Cardiac muscle cell (in vitro differentiated cells and primary cell): ENCODE data around the gene CPNE1. TPM values are rescaled to one million over a fixed set of nuclear protein-coding genes. Genes with fewer than 3 reads are reported as not detected.

Experiments used
- DNase-seq, 2 donors: peaks; one replicate each; pipeline versions ENCODE4 v3.0.0 to v3.0.0-alpha.2; 2010 to 2017; ENCODE audit warnings: low read depth in 1 of 2, low spot score in 1 of 2
- H3K27ac ChIP-seq: fragments of 200-600 bp; sonication (generic); 2 replicates; pipeline ENCODE4 v1.5.1; 2016
- H3K27me3 ChIP-seq: fragments of 200-600 bp; sonication (generic); 2 replicates; pipeline ENCODE4 v1.6.0; 2016; ENCODE audit warnings: control low read depth
- H3K36me3 ChIP-seq: fragments of 200-600 bp; sonication (generic); 2 replicates; pipeline ENCODE4 v1.5.1; 2016; ENCODE audit warnings: control low read depth
- H3K4me1 ChIP-seq: fragments of 200-600 bp; sonication (generic); 2 replicates; pipeline ENCODE4 v1.8.1; 2017; ENCODE audit warnings: low read depth, mild to moderate bottlenecking, mixed run types
- H3K4me3 ChIP-seq: fragments of 200-600 bp; sonication (generic); 2 replicates; pipeline ENCODE4 v1.5.1; 2016; ENCODE audit warnings: mild to moderate bottlenecking
- H3K9me3 ChIP-seq: fragments of 200-600 bp; sonication (generic); 2 replicates; pipeline ENCODE4 v1.5.1; 2017; ENCODE audit warnings: low read depth, mild to moderate bottlenecking, control low read depth
- polyA plus RNA-seq: library from polyadenylated mRNA; unstranded; fragments of >200 nt; fragmentation: Nextera tagmentation; extraction: Ambion mirVana; gene quantifications from 2 replicates; pipeline ENCODE4 v1.2.1, GENCODE V29; 2016
- total RNA-seq: library from RNA; depleted of rRNA; stranded (reverse); fragments of >200 nt; gene quantifications from 2 replicates; pipeline ENCODE4 v1.2.3, GENCODE V29; 2016
- TF ChIP-seq, protein P1 (sequence below): IDR thresholded peaks from 2 replicates; pipeline ENCODE4 v1.5.1; 2012; ENCODE audit warnings: low read depth, mild to moderate bottlenecking, low read length

CPNE1 gene
- total and polyA plus RNA-seq, 2 experiments from 2014 or later = 225 to 355 TPM

DNA sequence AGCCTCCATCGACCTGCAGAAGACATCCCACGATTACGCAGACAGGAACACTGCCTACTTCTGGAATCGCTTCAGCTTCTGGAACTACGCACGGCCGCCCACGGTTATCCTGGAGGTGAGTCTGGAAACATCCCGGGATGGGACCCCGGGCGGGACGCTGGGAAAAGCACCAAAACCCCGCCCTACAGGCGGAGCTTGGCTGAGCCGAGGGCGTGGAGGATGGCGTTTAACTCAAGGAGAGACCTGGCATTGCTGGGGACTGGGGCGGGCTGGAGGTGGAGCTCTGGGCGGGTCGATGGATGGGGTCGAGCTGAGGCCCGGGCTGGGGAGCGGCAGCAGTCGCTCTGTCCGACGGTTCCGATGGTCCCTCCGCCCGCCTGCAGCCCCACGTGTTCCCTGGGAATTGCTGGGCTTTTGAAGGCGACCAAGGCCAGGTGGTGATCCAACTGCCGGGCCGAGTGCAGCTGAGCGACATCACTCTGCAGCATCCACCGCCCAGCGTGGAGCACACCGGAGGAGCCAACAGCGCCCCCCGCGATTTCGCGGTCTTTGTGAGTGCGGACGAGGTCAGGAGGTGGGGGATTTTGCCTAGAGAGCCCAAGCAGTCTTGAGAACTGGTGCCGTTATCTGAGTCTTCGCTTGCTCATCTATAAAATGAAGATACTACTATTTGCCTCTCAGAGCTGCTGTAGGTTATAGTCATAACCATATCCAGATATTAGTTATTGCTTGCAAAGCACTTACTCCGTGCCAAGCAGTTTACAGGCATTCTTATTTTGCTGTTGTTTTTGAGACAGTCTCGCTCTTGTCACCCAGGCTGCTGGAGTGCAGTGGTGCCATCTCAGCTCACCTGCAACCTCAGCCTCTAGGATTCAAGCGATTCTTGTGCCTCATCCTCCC is 45.3 kb downstream of the CPNE1 start:
- no peak overlapping the region for H3K27ac ChIP-seq
- H3K4me1 ChIP-seq = peaks cover 10% of the 10 kb centered on the region
- peak; percentile 86 to 93 for DNase-seq
- TF ChIP-seq, protein P1, sequence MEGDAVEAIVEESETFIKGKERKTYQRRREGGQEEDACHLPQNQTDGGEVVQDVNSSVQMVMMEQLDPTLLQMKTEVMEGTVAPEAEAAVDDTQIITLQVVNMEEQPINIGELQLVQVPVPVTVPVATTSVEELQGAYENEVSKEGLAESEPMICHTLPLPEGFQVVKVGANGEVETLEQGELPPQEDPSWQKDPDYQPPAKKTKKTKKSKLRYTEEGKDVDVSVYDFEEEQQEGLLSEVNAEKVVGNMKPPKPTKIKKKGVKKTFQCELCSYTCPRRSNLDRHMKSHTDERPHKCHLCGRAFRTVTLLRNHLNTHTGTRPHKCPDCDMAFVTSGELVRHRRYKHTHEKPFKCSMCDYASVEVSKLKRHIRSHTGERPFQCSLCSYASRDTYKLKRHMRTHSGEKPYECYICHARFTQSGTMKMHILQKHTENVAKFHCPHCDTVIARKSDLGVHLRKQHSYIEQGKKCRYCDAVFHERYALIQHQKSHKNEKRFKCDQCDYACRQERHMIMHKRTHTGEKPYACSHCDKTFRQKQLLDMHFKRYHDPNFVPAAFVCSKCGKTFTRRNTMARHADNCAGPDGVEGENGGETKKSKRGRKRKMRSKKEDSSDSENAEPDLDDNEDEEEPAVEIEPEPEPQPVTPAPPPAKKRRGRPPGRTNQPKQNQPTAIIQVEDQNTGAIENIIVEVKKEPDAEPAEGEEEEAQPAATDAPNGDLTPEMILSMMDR = peak; percentile 53
- no peaks in the 10 kb centered on the region for H3K36me3 ChIP-seq
- peak overlapping the region; percentile 46 for H3K4me3 ChIP-seq
- no peaks in the 10 kb centered on the region for H3K27me3 ChIP-seq
- no peaks in the 10 kb centered on the region for H3K9me3 ChIP-seq

DNA sequence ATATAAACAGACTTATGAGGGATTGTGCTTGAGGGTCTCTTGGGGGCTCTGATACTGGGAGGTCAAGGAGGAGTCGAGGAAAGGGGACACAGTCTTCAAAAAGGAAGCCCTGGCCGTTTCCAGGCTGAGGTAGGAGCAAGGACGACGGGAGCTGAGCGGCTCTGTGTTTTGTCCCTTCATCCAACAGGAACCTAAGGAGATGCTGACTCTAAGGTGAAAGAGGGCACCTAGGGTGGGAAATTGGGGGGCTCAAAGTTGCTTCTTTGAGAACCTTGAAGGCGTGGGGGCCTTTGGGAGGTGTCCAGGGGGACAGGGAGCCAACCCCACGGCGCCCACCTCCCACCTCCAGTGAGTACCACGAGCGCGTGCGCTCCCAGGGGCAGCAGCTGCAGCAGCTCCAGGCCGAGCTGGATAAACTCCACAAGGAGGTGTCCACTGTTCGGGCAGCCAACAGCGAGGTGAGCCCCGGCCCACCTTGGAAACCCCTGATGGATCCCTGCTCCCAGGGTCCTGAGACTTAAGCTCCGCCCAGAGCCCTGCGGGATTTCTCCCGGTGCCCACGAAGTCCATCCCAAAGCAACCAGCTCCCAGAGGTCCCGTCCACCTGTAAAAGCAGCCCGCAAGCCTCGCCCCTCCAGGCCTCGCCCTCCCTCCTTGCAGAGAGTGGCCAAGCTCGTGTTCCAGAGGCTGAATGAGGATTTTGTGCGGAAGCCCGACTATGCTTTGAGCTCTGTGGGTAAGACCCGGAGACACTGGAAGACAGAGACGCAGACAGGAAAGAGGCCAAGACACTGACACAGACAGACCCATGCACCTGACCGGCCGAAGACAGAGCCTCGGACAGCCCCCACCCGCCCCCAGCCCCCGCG is 46.2 kb downstream of the CPNE1 start:
- peak overlapping the region; percentile 66 for H3K27ac ChIP-seq
- no peaks in the 10 kb centered on the region for H3K27me3 ChIP-seq
- H3K4me3 ChIP-seq = peak overlapping the region; percentile 46
- no peaks in the 10 kb centered on the region for H3K9me3 ChIP-seq
- peaks cover 10% of the 10 kb centered on the region for H3K4me1 ChIP-seq
- TF ChIP-seq, protein P1 = no peak
- DNase-seq = peak; percentile 23 to 32
- H3K36me3 ChIP-seq = no peaks in the 10 kb centered on the region

DNA sequence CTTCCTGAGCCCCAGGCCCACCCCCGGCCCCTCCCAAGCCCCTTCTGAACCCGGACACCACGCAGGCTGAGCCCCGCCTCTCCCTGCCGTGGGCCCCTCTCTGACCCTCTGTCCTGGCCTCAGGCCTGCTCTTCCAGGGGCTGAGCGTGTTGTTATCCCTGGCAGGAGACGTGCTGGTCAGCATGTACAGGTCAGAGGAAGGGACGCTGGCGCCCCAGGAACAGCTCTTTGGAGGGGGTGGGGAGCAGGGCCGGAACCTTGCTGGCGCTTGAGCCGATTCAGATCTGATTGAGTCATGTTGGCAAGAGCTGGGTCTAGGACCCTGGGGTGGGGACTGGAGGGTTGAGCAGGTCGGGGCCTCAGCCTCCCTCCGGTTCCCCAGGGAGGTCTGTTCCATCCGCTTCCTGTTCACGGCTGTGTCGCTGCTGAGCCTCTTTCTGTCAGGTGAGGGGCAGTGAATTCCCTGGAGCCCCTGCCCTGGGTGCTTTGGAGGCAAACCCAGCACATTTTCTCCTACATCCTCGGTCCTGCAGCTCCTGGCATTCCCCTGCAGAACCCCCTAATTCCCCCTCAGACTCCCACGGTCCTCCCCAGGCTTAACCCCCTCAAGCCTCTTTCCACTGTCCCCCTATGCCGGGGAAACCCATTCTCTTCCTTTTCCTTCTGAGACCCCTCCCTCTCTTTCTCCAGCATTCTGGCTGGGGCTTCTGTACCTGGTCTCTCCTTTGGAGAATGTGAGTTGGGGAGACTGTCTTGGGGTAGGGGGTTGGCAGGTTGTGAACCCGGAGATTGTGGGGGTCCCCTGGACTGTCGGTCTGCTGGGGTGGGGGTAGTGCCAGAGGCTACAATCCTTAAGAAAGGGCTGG is 47.1 kb downstream of the CPNE1 start:
- TF ChIP-seq, protein P1 = peak; percentile 33
- peak overlapping the region; percentile 46 for H3K4me3 ChIP-seq
- no peaks in the 10 kb centered on the region for H3K36me3 ChIP-seq
- no peaks in the 10 kb centered on the region for H3K9me3 ChIP-seq
- H3K4me1 ChIP-seq = peaks cover 10% of the 10 kb centered on the region
- peak overlapping the region; percentile 66 for H3K27ac ChIP-seq
- H3K27me3 ChIP-seq = no peaks in the 10 kb centered on the region
- DNase-seq = peak; percentile 59 to 77

DNA sequence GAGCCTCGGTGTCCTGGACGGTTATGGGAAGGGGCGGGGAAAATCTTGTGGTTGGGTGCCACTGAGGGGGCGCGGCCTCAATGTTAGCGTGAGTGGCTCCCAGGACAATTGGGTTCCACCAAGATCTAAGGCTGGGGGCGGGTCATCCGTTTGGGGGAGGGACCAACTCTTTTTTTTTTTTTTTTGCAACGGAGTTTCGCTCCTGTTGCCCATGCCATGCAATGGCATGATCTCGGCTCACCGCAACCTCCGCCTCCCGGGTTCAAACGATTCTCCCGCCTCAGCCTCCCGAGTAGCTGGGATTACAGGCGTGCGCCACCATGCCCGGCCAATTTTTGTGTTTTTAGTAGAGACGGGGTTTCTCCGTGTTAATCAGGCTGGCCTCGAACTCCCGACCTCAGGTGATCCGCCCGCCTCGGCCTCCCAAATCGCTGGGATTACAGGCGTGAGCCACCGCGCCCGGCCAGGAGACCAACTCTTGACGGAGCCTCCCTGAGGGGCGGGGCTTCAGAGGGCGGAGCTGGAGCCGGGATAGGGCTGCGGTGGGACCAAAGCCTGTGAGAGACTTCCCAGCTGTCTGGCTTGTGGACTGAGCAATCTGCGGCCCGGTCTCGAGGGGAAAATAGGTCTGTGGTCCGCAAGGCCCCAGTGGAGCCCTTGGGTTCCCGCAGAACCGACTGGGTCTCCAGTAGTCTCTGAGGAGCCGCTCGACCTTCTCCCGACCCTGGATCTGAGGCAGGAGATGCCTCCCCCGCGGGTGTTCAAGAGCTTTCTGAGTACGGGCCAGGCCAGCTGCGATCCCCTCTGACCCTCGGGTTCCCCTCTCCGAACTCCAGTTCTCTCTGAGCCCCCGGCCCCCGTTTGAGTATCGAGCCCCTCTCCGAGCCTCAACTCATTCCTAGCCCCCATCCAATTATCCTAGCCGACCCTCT is 48.0 kb downstream of the CPNE1 start:
- peak overlapping the region; percentile 46 for H3K4me3 ChIP-seq
- TF ChIP-seq, protein P1 = no peak
- no peaks in the 10 kb centered on the region for H3K9me3 ChIP-seq
- no peaks in the 10 kb centered on the region for H3K36me3 ChIP-seq
- H3K4me1 ChIP-seq = peaks cover 10% of the 10 kb centered on the region
- peak; percentile 79 to 94 for DNase-seq
- H3K27me3 ChIP-seq = no peaks in the 10 kb centered on the region
- peak overlapping the region; percentile 66 for H3K27ac ChIP-seq
